NCI-H1048 (cell line): ENCODE data around the gene MYO15A.
"Not testable (repeated sequence)": the region's sequence is repeated elsewhere in the genome, so short reads cannot be mapped to it uniquely, and the experiment has no call there.

ENCODE experiments used
- DNase-seq: peaks from one replicate; lab custom pipeline; 2025; lab: John Stamatoyannopoulos, UW

The MYO15A gene

GRCh38 chr17:18185391-18185790 lies 76.8 kb downstream of the MYO15A start:
- DNase-seq = no peak

- no peak for DNase-seq
Measured at GRCh38 chr17:18185832-18186626, 77.5 kb downstream of the MYO15A start.

- DNase-seq = no peak
Measured at GRCh38 chr17:18186627-18186982, 78.0 kb downstream of the MYO15A start.

- DNase-seq = no peak
Measured at GRCh38 chr17:18187226-18187625, 78.7 kb downstream of the MYO15A start.

- DNase-seq = no peak
Measured at GRCh38 chr17:18187821-18188761, 79.5 kb downstream of the MYO15A start.

GRCh38 chr17:18190628-18191235 lies 82.2 kb downstream of the MYO15A start:
- no peak for DNase-seq

- no peak for DNase-seq
Measured at GRCh38 chr17:18191236-18191667, 82.7 kb downstream of the MYO15A start.

GRCh38 chr17:18191967-18192366 lies 83.4 kb downstream of the MYO15A start:
- DNase-seq = no peak

- no peak for DNase-seq
Measured at GRCh38 chr17:18194394-18194793, 85.8 kb downstream of the MYO15A start.

GRCh38 chr17:18194804-18195203 lies 86.2 kb downstream of the MYO15A start:
- no peak for DNase-seq

GRCh38 chr17:18195246-18195645 lies 86.7 kb downstream of the MYO15A start:
- DNase-seq = no peak

- DNase-seq = no peak
Measured at GRCh38 chr17:18197535-18198194, 89.1 kb downstream of the MYO15A start.

GRCh38 chr17:18198530-18198929 lies 90.0 kb downstream of the MYO15A start:
- DNase-seq = no peak

GRCh38 chr17:18201108-18201507 lies 92.6 kb downstream of the MYO15A start:
- DNase-seq = no peak

GRCh38 chr17:18203308-18203707 lies 94.8 kb downstream of the MYO15A start:
- DNase-seq = no peak

- no peak for DNase-seq
Measured at GRCh38 chr17:18205861-18206260, 97.3 kb downstream of the MYO15A start.

GRCh38 chr17:18206962-18207361 lies 98.4 kb downstream of the MYO15A start:
- no peak for DNase-seq

- no peak for DNase-seq
Measured at GRCh38 chr17:18208092-18208491, 99.5 kb downstream of the MYO15A start.

- DNase-seq = no peak
Measured at GRCh38 chr17:18213666-18214270, 105.2 kb downstream of the MYO15A start.

GRCh38 chr17:18216906-18217305 lies 108.3 kb downstream of the MYO15A start:
- not testable (repeated sequence) for DNase-seq

GRCh38 chr17:18217412-18218015 lies 109.0 kb downstream of the MYO15A start:
- peak; percentile 21 for DNase-seq
